Central memory CD4-positive, alpha-beta T cell (primary cell): ENCODE measurements around the gene E2F3.

ENCODE experiments used
- DNase-seq: peaks from one replicate; pipeline ENCODE4 v3.0.0; 2022

Gene E2F3

GRCh38 chr6:20402342-20403069, 827 bp downstream of the E2F3 start:
- peak; percentile 36 for DNase-seq

GRCh38 chr6:20403070-20403765, 1.5 kb downstream of the E2F3 start:
- peak; percentile 74 for DNase-seq

GRCh38 chr6:20403766-20404640, 2.3 kb downstream of the E2F3 start:
- peak; percentile 45 for DNase-seq

GRCh38 chr6:20404641-20405032, 3.0 kb downstream of the E2F3 start:
- DNase-seq = peak; percentile 61

- no peak for DNase-seq
These were observed 7.2 kb downstream of the E2F3 start for GRCh38 chr6:20408851-20409250.

GRCh38 chr6:20409427-20409971, 7.8 kb downstream of the E2F3 start:
- DNase-seq = no peak

- no peak for DNase-seq
These were observed 9.9 kb downstream of the E2F3 start for GRCh38 chr6:20411544-20411943.

GRCh38 chr6:20411953-20412681, 10.4 kb downstream of the E2F3 start:
- no peak for DNase-seq

- DNase-seq = no peak
These were observed 11.0 kb downstream of the E2F3 start for GRCh38 chr6:20412682-20413073.

GRCh38 chr6:20413826-20414225, 12.1 kb downstream of the E2F3 start:
- DNase-seq = no peak

GRCh38 chr6:20414711-20415110, 13.0 kb downstream of the E2F3 start:
- no peak for DNase-seq

GRCh38 chr6:20415304-20415703, 13.6 kb downstream of the E2F3 start:
- DNase-seq = no peak

- no peak for DNase-seq
These were observed 14.2 kb downstream of the E2F3 start for GRCh38 chr6:20415712-20416454.

- no peak for DNase-seq
These were observed 15.1 kb downstream of the E2F3 start for GRCh38 chr6:20416567-20417345.

GRCh38 chr6:20417819-20418218, 16.1 kb downstream of the E2F3 start:
- DNase-seq = no peak

GRCh38 chr6:20426177-20427082, 24.8 kb downstream of the E2F3 start:
- no peak for DNase-seq

- DNase-seq = no peak
These were observed 26.2 kb downstream of the E2F3 start for GRCh38 chr6:20427856-20428255.

GRCh38 chr6:20432692-20433091, 31.0 kb downstream of the E2F3 start:
- no peak for DNase-seq

- no peak for DNase-seq
These were observed 31.6 kb downstream of the E2F3 start for GRCh38 chr6:20433321-20433720.

- DNase-seq = no peak
These were observed 32.2 kb downstream of the E2F3 start for GRCh38 chr6:20433929-20434328.
